NCI-H1694 (cell line): ENCODE data around the gene MYO7B.
A peak's percentile ranks its signal among the peaks of the same experiment; 100 is the strongest.

ENCODE experiments used
- DNase-seq: peaks from one replicate; lab custom pipeline; 2025; lab: John Stamatoyannopoulos, UW

Gene MYO7B

GRCh38 chr2:127663566-127664064 lies 128.1 kb downstream of the MYO7B start:
- DNase-seq = no peak

GRCh38 chr2:127664065-127664894 lies 128.8 kb downstream of the MYO7B start:
- no peak for DNase-seq

- DNase-seq = no peak
Observed at GRCh38 chr2:127664895-127665225, 129.4 kb downstream of the MYO7B start.

GRCh38 chr2:127665267-127665893 lies 129.9 kb downstream of the MYO7B start:
- no peak for DNase-seq

- DNase-seq = no peak
Observed at GRCh38 chr2:127669056-127669455, 133.6 kb downstream of the MYO7B start.

- no peak for DNase-seq
Observed at GRCh38 chr2:127670055-127670956, 134.8 kb downstream of the MYO7B start.

GRCh38 chr2:127670957-127671290 lies 135.4 kb downstream of the MYO7B start:
- no peak for DNase-seq

- no peak for DNase-seq
Observed at GRCh38 chr2:127671557-127672302, 136.2 kb downstream of the MYO7B start.

GRCh38 chr2:127672341-127673224 lies 137.1 kb downstream of the MYO7B start:
- DNase-seq = no peak

GRCh38 chr2:127673291-127674069 lies 138.0 kb downstream of the MYO7B start:
- DNase-seq = no peak

GRCh38 chr2:127674241-127675209 lies 139.0 kb downstream of the MYO7B start:
- peak; percentile 11 for DNase-seq

GRCh38 chr2:127675331-127676261 lies 140.1 kb downstream of the MYO7B start, which contains the start of gene LIMS2:
TSS of gene LIMS2 (minus strand) at chr2:127675530. CDS start at chr2:127675024, 506 bp downstream.
- no peak for DNase-seq

- no peak for DNase-seq
Observed at GRCh38 chr2:127676906-127677305, 141.4 kb downstream of the MYO7B start.

GRCh38 chr2:127678531-127678930 lies 143.0 kb downstream of the MYO7B start:
- DNase-seq = no peak

- no peak for DNase-seq
Observed at GRCh38 chr2:127678991-127679390, 143.5 kb downstream of the MYO7B start.

GRCh38 chr2:127679680-127680361 lies 144.3 kb downstream of the MYO7B start:
- DNase-seq = no peak

- DNase-seq = no peak
Observed at GRCh38 chr2:127680706-127681287, 145.3 kb downstream of the MYO7B start.
